ENCODE data around the gene HS1BP3.

The HS1BP3 gene

GRCh38 chr2:20584399-20585358 lies 66.2 kb downstream of the HS1BP3 start:
- peak; percentile 80 for DNase-seq

- DNase-seq: no peak
Observed at GRCh38 chr2:20584045-20584398, 66.9 kb downstream of the HS1BP3 start.

- DNase-seq: no peak
Observed at GRCh38 chr2:20583425-20583881, 67.4 kb downstream of the HS1BP3 start.

- no peak for DNase-seq
Observed at GRCh38 chr2:20582600-20583221, 68.2 kb downstream of the HS1BP3 start.

- no peak for DNase-seq
Observed at GRCh38 chr2:20580690-20581437, 70.0 kb downstream of the HS1BP3 start.

GRCh38 chr2:20579866-20580265 lies 71.0 kb downstream of the HS1BP3 start:
- no peak for DNase-seq

GRCh38 chr2:20578895-20579825 lies 71.7 kb downstream of the HS1BP3 start:
- no peak for DNase-seq

GRCh38 chr2:20578266-20578894 lies 72.5 kb downstream of the HS1BP3 start:
- no peak for DNase-seq

- no peak for DNase-seq
Observed at GRCh38 chr2:20577495-20578235, 73.2 kb downstream of the HS1BP3 start.

GRCh38 chr2:20576598-20577115 lies 74.2 kb downstream of the HS1BP3 start:
- DNase-seq: no peak

- no peak for DNase-seq
Observed at GRCh38 chr2:20575935-20576597, 74.8 kb downstream of the HS1BP3 start.

- DNase-seq: no peak
Observed at GRCh38 chr2:20575414-20575813, 75.5 kb downstream of the HS1BP3 start.

- DNase-seq: no peak
Observed at GRCh38 chr2:20574930-20575329, 76.0 kb downstream of the HS1BP3 start.

- DNase-seq: no peak
Observed at GRCh38 chr2:20574423-20574911, 76.4 kb downstream of the HS1BP3 start.

GRCh38 chr2:20573620-20574422 lies 77.1 kb downstream of the HS1BP3 start:
- DNase-seq: no peak

- DNase-seq: no peak
Observed at GRCh38 chr2:20572221-20572620, 78.7 kb downstream of the HS1BP3 start.

GRCh38 chr2:20571644-20572215 lies 79.2 kb downstream of the HS1BP3 start:
- DNase-seq: no peak

GRCh38 chr2:20571231-20571630 lies 79.7 kb downstream of the HS1BP3 start:
- no peak for DNase-seq

Data from right kidney (tissue), 1 donor.